ENCODE data around the gene ARAP1.

GRCh38 chr11:72758690-72759389, 6.6 kb upstream of the ARAP1 start:
- TF ChIP-seq CTCF (conservative IDR thresholded peaks at IDR 0.05; ENCODE audit: low read depth, low read length) (no peak), EZH2phosphoT487 (IDR thresholded peaks at IDR 0.05; ENCODE audit: borderline replicate concordance, low read length) (no peak), EZH2 (IDR thresholded peaks at IDR 0.05; ENCODE audit: low read length, unreplicated experiment) (no peak)

Measured in PC-3 (cell line).